HG02642 (cell line): Measurements from ENCODE around the gene GXYLT2.

ENCODE experiments used
- ATAC-seq: cut with Tn5 transposase; IDR thresholded peaks from one replicate; pipeline ENCODE4 v1.9.1; 2021; ENCODE audit warnings: mild to moderate bottlenecking; ENCODE audit not compliant: unreplicated experiment, poor library complexity

Gene GXYLT2

GRCh38 chr3:73004316-73004715, 116.5 kb downstream of the GXYLT2 start:
- no peak for ATAC-seq

- no peak for ATAC-seq
Measured at GRCh38 chr3:73007992-73008712, 120.3 kb downstream of the GXYLT2 start.

DNA sequence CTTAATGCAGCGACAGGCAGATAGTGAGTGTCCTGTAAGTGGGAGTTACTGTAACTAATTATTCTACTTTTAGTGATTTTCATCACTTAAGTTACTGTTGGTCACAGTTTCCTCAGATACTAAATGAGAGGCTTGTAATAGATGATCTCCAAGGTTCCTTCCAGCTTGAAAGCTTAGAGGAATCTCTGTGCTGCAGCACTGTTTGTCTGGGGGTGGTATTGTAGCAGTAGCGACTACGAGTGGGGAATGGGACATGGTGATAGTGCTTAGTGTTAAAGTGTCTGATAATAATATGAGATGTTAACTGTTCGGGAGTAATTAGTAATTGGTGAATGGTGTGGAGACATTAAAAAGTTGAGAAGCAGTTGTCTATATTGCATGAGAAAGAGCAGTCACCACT, 121.2 kb downstream of the GXYLT2 start:
- no peak for ATAC-seq

- no peak for ATAC-seq
Measured at GRCh38 chr3:73009750-73010149, 121.9 kb downstream of the GXYLT2 start.

DNA sequence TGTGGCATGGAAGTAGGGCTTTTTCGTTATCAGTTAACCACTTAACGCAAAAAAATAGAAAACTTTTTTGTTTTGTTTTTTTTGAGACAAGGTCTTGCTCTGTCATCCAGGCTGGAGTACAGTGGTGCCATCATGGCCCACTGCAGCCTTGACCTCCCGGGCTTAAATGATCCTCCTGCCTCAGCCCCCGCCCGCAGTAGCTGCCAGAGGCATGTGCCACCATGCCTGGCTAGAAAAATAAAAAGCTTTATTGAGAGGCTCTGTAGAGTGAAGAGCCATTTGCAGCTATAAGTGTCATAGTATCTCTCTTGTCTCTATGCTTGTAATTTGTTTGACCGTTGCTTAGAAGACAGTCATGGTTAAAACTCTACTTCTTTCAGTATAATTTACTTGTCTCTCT, 122.3 kb downstream of the GXYLT2 start:
- ATAC-seq, result no peak

GRCh38 chr3:73018298-73018697, 130.5 kb downstream of the GXYLT2 start:
- no peak for ATAC-seq

DNA sequence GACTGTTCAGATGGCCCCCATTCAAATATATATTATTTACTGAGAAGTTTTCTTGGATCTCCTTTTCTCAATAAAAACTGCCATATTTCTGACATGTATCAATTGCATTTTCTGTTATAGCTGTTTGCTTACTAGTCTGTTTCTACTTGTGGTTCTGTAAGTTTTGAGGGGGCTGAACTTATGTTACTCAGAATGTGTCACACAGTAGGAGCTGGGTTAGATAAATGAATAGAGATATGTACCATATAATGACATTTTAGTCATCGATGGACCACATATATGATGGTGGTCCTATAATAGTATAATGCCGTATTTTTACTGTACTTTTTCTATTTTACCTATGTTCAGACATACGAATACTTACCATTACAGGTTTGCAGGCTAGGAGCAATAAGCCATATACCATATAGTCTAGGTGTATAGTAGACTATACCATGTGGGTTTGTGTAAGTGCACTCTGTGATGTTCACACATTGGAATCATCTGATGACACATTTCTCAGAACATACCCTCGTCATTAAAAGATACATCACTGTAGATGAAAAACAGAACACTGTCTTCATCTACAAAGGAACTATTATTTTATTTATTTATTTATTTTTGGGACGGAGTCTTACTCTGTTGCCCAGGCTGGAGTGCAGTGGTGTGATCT, 131.1 kb downstream of the GXYLT2 start:
- ATAC-seq, result no peak

- no peak for ATAC-seq
Measured at GRCh38 chr3:73021301-73021835, 133.5 kb downstream of the GXYLT2 start.

GRCh38 chr3:73024836-73025235, 137.0 kb downstream of the GXYLT2 start:
- no peak for ATAC-seq

GRCh38 chr3:73026111-73026759, 138.4 kb downstream of the GXYLT2 start:
- ATAC-seq, result no peak
